ENCODE measurements around the gene MTR.

- TF ChIP-seq CTCF (conservative IDR thresholded peaks at IDR 0.05; ENCODE audit: low read length) (no peak), EZH2phosphoT487 (IDR thresholded peaks at IDR 0.05; ENCODE audit: borderline replicate concordance, low read depth, low read length) (no peak)
Measured at GRCh38 chr1:236766506-236766905, 28.6 kb upstream of the MTR start.

Measured in OCI-LY7 (cell line).